ENCODE measurements around the gene PATJ.
A peak's percentile ranks its signal among the peaks of the same experiment; 100 is the strongest.

The PATJ gene

GRCh38 chr1:62188111-62188510 lies 445.8 kb downstream of the PATJ start:
- no peak overlapping the region for H3K9ac ChIP-seq (ENCODE audit: low read length)
- H3K4ac ChIP-seq (ENCODE audit: low read depth in 1 of 2, low read length in 2 of 2), result no peak overlapping the region
- no peak overlapping the region for H2BK12ac ChIP-seq (ENCODE audit: low read length in 2 of 2)
- no peak overlapping the region for H3K4me3 ChIP-seq (ENCODE audit: insufficient read depth in 1 of 2, low read depth in 1 of 2, low read length in 2 of 2)
- H2BK120ac ChIP-seq (ENCODE audit: low read depth, low read length), result no peak overlapping the region
- no peaks in the 10 kb centered on the region for H3K36me3 ChIP-seq (ENCODE audit: control insufficient read depth in 1 of 2, insufficient read depth in 2 of 2, low read depth in 1 of 2, low read length in 2 of 2)
- H2BK5ac ChIP-seq (ENCODE audit: low read depth, low read length, poor library complexity, severe bottlenecking), result no peak overlapping the region
- no peak overlapping the region for H4K91ac ChIP-seq (ENCODE audit: low read length)
- no peak overlapping the region for H3K14ac ChIP-seq (ENCODE audit: low read length in 2 of 2)
- no peak for DNase-seq
- no peak overlapping the region for H2AK5ac ChIP-seq (ENCODE audit: low read length, severe bottlenecking)
- no peaks in the 10 kb centered on the region for H3K4me1 ChIP-seq (ENCODE audit: control insufficient read depth, insufficient read depth, low read depth, low read length)
- H3K9me3 ChIP-seq (ENCODE audit: control insufficient read depth, low read length), result no peaks in the 10 kb centered on the region
- H3K4me2 ChIP-seq (ENCODE audit: low read length, poor library complexity, severe bottlenecking), result no peak overlapping the region
- no peak overlapping the region for H3K18ac ChIP-seq (ENCODE audit: low read depth in 1 of 2, low read length in 2 of 2)
- no peak overlapping the region for H3K23ac ChIP-seq (ENCODE audit: low read length in 2 of 2)
- H3K27ac ChIP-seq (ENCODE audit: low read length, poor library complexity, severe bottlenecking), result no peak overlapping the region
- H2BK15ac ChIP-seq (ENCODE audit: low read depth, poor library complexity, severe bottlenecking), result no peak overlapping the region
- H3K27me3 ChIP-seq (ENCODE audit: control insufficient read depth in 1 of 2, insufficient read depth in 1 of 2, low read length in 2 of 2), result peaks cover 0 to 6% of the 10 kb centered on the region in 2 experiments
- H4K8ac ChIP-seq (ENCODE audit: low read length), result no peak overlapping the region
- H2AFZ ChIP-seq (ENCODE audit: low read depth, low read length), result no peak overlapping the region
- no peaks in the 10 kb centered on the region for H3K79me1 ChIP-seq (replicated peaks; ENCODE audit: low read length, poor library complexity, severe bottlenecking)
- 96% methylated on average over 8 of the region's 8 CpGs for WGBS

GRCh38 chr1:62194651-62195544 lies 452.6 kb downstream of the PATJ start, which contains the start of gene L1TD1:
Gene L1TD1, plus strand, starts transcription at chr1:62194849. Its CDS starts 11,780 bp downstream, at chr1:62206629.
- Histone ChIP-seq H3K36me3 (ENCODE audit: control insufficient read depth in 1 of 2, insufficient read depth in 2 of 2, low read depth in 1 of 2, low read length in 2 of 2) (no peaks in the 10 kb centered on the region), H3K4me1 (ENCODE audit: control insufficient read depth, insufficient read depth, low read depth, low read length) (peaks cover 7% of the 10 kb centered on the region), H2AK5ac (ENCODE audit: low read length, severe bottlenecking) (no peak within 1 kb of the TSS), H2AFZ (ENCODE audit: low read depth, low read length) (no peak within 1 kb of the TSS), H3K18ac (ENCODE audit: low read depth in 1 of 2, low read length in 2 of 2) (no peak within 1 kb of the TSS), H3K79me1 (replicated peaks; ENCODE audit: low read length, poor library complexity, severe bottlenecking) (no peaks in the 10 kb centered on the region), H3K9me3 (ENCODE audit: control insufficient read depth, low read length) (peaks cover 4% of the 10 kb centered on the region), H2BK5ac (ENCODE audit: low read depth, low read length, poor library complexity, severe bottlenecking) (no peak within 1 kb of the TSS), H3K4me3 (ENCODE audit: insufficient read depth in 1 of 2, low read depth in 1 of 2, low read length in 2 of 2) (no peak within 1 kb of the TSS), H3K4me2 (ENCODE audit: low read length, poor library complexity, severe bottlenecking) (peak within 1 kb of the TSS; percentile 53), H3K4ac (ENCODE audit: low read depth in 1 of 2, low read length in 2 of 2) (no peak within 1 kb of the TSS), H2BK15ac (ENCODE audit: low read depth, poor library complexity, severe bottlenecking) (no peak within 1 kb of the TSS), H4K91ac (ENCODE audit: low read length) (no peak within 1 kb of the TSS), H3K14ac (ENCODE audit: low read length in 2 of 2) (no peak within 1 kb of the TSS), H3K9ac (ENCODE audit: low read length) (no peak within 1 kb of the TSS), H3K23ac (ENCODE audit: low read length in 2 of 2) (peak within 1 kb of the TSS in 1 of 2 experiments; percentile 83), H2BK12ac (ENCODE audit: low read length in 2 of 2) (no peak within 1 kb of the TSS), H3K27ac (ENCODE audit: low read length, poor library complexity, severe bottlenecking) (no peak within 1 kb of the TSS), H4K8ac (ENCODE audit: low read length) (no peak within 1 kb of the TSS), H3K27me3 (ENCODE audit: control insufficient read depth in 1 of 2, insufficient read depth in 1 of 2, low read length in 2 of 2) (peaks cover 19 to 26% of the 10 kb centered on the region in 2 experiments), H2BK120ac (ENCODE audit: low read depth, low read length) (no peak within 1 kb of the TSS)
- WGBS, result 5% methylated on average over 37 of the region's 55 CpGs
- DNase-seq, result no peak

GRCh38 chr1:62196086-62196690 lies 453.9 kb downstream of the PATJ start:
- DNase-seq, result no peak
- H3K4me1 ChIP-seq (ENCODE audit: control insufficient read depth, insufficient read depth, low read depth, low read length), result peaks cover 7% of the 10 kb centered on the region
- 31% methylated on average over 10 of the region's 17 CpGs for WGBS
- H3K4me2 ChIP-seq (ENCODE audit: low read length, poor library complexity, severe bottlenecking), result no peak overlapping the region
- no peak overlapping the region for H2BK5ac ChIP-seq (ENCODE audit: low read depth, low read length, poor library complexity, severe bottlenecking)
- no peaks in the 10 kb centered on the region for H3K36me3 ChIP-seq (ENCODE audit: control insufficient read depth in 1 of 2, insufficient read depth in 2 of 2, low read depth in 1 of 2, low read length in 2 of 2)
- no peak overlapping the region for H3K23ac ChIP-seq (ENCODE audit: low read length in 2 of 2)
- H2BK15ac ChIP-seq (ENCODE audit: low read depth, poor library complexity, severe bottlenecking), result no peak overlapping the region
- no peak overlapping the region for H3K14ac ChIP-seq (ENCODE audit: low read length in 2 of 2)
- H4K91ac ChIP-seq (ENCODE audit: low read length), result no peak overlapping the region
- H2AFZ ChIP-seq (ENCODE audit: low read depth, low read length), result no peak overlapping the region
- H3K4me3 ChIP-seq (ENCODE audit: insufficient read depth in 1 of 2, low read depth in 1 of 2, low read length in 2 of 2), result no peak overlapping the region
- H2BK120ac ChIP-seq (ENCODE audit: low read depth, low read length), result no peak overlapping the region
- peaks cover 19 to 26% of the 10 kb centered on the region in 2 experiments for H3K27me3 ChIP-seq (ENCODE audit: control insufficient read depth in 1 of 2, insufficient read depth in 1 of 2, low read length in 2 of 2)
- H3K79me1 ChIP-seq (replicated peaks; ENCODE audit: low read length, poor library complexity, severe bottlenecking), result no peaks in the 10 kb centered on the region
- no peak overlapping the region for H3K4ac ChIP-seq (ENCODE audit: low read depth in 1 of 2, low read length in 2 of 2)
- H3K18ac ChIP-seq (ENCODE audit: low read depth in 1 of 2, low read length in 2 of 2), result no peak overlapping the region
- H2AK5ac ChIP-seq (ENCODE audit: low read length, severe bottlenecking), result no peak overlapping the region
- no peak overlapping the region for H3K27ac ChIP-seq (ENCODE audit: low read length, poor library complexity, severe bottlenecking)
- H3K9ac ChIP-seq (ENCODE audit: low read length), result no peak overlapping the region
- H4K8ac ChIP-seq (ENCODE audit: low read length), result no peak overlapping the region
- no peak overlapping the region for H2BK12ac ChIP-seq (ENCODE audit: low read length in 2 of 2)
- H3K9me3 ChIP-seq (ENCODE audit: control insufficient read depth, low read length), result peaks cover 4% of the 10 kb centered on the region

DNA sequence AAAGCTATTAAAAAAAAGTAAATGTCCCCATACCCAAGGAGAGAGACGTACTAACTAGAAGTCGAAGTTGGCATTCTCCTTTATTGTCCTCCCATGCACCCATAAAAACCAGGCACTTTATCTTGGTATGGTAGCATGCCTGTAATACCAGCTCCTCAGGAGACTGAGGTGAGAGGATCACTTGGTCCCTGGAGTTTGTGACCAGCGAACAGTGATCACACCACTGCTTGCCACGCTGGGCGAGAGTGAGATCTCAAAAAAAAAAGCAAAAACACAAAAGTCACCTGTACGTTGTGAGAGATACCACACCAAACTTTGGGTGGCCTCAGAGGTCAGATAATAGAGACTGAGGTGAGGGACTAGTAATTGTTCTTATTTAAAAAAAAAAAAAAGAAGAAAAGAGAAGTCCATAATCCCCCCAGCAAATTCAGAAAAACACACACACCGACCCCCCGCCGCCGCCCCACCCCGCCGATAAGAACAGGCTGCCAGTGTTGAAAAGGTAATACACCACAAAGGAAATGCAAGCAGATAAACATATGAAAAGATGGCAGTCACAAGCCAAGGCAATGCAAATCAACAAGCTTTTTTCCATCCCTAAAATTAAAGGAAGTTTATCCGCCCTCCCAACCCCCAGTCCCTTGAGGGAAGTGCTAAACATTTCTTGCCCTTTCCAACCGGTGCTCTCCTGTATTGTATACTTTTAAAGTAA lies 455.9 kb downstream of the PATJ start:
- no peak overlapping the region for H4K8ac ChIP-seq (ENCODE audit: low read length)
- H3K9ac ChIP-seq (ENCODE audit: low read length), result no peak overlapping the region
- no peak for DNase-seq
- no peak overlapping the region for H2AFZ ChIP-seq (ENCODE audit: low read depth, low read length)
- no peak overlapping the region for H2BK120ac ChIP-seq (ENCODE audit: low read depth, low read length)
- H3K4me2 ChIP-seq (ENCODE audit: low read length, poor library complexity, severe bottlenecking), result no peak overlapping the region
- no peak overlapping the region for H2BK5ac ChIP-seq (ENCODE audit: low read depth, low read length, poor library complexity, severe bottlenecking)
- H2BK12ac ChIP-seq (ENCODE audit: low read length in 2 of 2), result no peak overlapping the region
- H3K4me1 ChIP-seq (ENCODE audit: control insufficient read depth, insufficient read depth, low read depth, low read length), result peaks cover 7% of the 10 kb centered on the region
- no peak overlapping the region for H4K91ac ChIP-seq (ENCODE audit: low read length)
- H3K18ac ChIP-seq (ENCODE audit: low read depth in 1 of 2, low read length in 2 of 2), result no peak overlapping the region
- no peaks in the 10 kb centered on the region for H3K36me3 ChIP-seq (ENCODE audit: control insufficient read depth in 1 of 2, insufficient read depth in 2 of 2, low read depth in 1 of 2, low read length in 2 of 2)
- H3K4ac ChIP-seq (ENCODE audit: low read depth in 1 of 2, low read length in 2 of 2), result no peak overlapping the region
- H3K4me3 ChIP-seq (ENCODE audit: insufficient read depth in 1 of 2, low read depth in 1 of 2, low read length in 2 of 2), result no peak overlapping the region
- 26% methylated on average over 10 of the region's 14 CpGs for whole genome bisulfite sequencing
- H3K79me1 ChIP-seq (replicated peaks; ENCODE audit: low read length, poor library complexity, severe bottlenecking), result no peaks in the 10 kb centered on the region
- no peak overlapping the region for H3K27ac ChIP-seq (ENCODE audit: low read length, poor library complexity, severe bottlenecking)
- no peak overlapping the region for H3K23ac ChIP-seq (ENCODE audit: low read length in 2 of 2)
- peaks cover 4% of the 10 kb centered on the region for H3K9me3 ChIP-seq (ENCODE audit: control insufficient read depth, low read length)
- H2AK5ac ChIP-seq (ENCODE audit: low read length, severe bottlenecking), result no peak overlapping the region
- H3K27me3 ChIP-seq (ENCODE audit: control insufficient read depth in 1 of 2, insufficient read depth in 1 of 2, low read length in 2 of 2), result peaks cover 19 to 26% of the 10 kb centered on the region in 2 experiments
- H3K14ac ChIP-seq (ENCODE audit: low read length in 2 of 2), result no peak overlapping the region
- no peak overlapping the region for H2BK15ac ChIP-seq (ENCODE audit: low read depth, poor library complexity, severe bottlenecking)

Data from mesenchymal stem cell (in vitro differentiated cells and primary cell).